Suprapubic skin (tissue), 4 donors: ENCODE data around the gene ADM. TPM values are rescaled to one million over a fixed set of nuclear protein-coding genes. Genes with fewer than 3 reads are reported as not detected.

ENCODE experiments used
- DNase-seq, 2 donors: peaks; one replicate each; pipeline ENCODE4 v3.0.0-alpha.2; 2019; ENCODE audit warnings: low spot score in 2 of 2
- H3K27ac ChIP-seq: fragments of 200-600 bp; sonication (generic); one replicate; pipeline ENCODE4 v1.5.1; 2019
- H3K27me3 ChIP-seq: fragments of 200-600 bp; sonication (generic); one replicate; pipeline ENCODE4 v1.5.1; 2019
- H3K36me3 ChIP-seq: fragments of 200-600 bp; sonication (generic); one replicate; pipeline ENCODE4 v1.5.1; 2019
- H3K4me1 ChIP-seq: fragments of 200-600 bp; sonication (generic); one replicate; pipeline ENCODE4 v1.5.1; 2019
- H3K4me3 ChIP-seq: fragments of 200-600 bp; sonication (generic); one replicate; pipeline ENCODE4 v1.5.1; 2019; ENCODE audit warnings: mild to moderate bottlenecking
- H3K9me3 ChIP-seq: fragments of 200-600 bp; sonication (generic); one replicate; pipeline ENCODE4 v1.5.1; 2019
- EP300 ChIP-seq: sonication (generic); formaldehyde crosslinking; IDR thresholded peaks from one replicate; pipeline ENCODE4 v1.6.1; 2017; ENCODE audit warnings: antibody characterized with exemption
- POLR2A ChIP-seq, 2 donors: fragments of 450-650 bp; IDR thresholded peaks; one replicate each; pipeline ENCODE4 v1.6.1; 2017; ENCODE audit warnings: antibody characterized with exemption in 2 of 2, mild to moderate bottlenecking in 2 of 2, moderate library complexity in 2 of 2
- POLR2AphosphoS5 ChIP-seq, 3 donors: sonication (generic); formaldehyde crosslinking; IDR thresholded peaks; one replicate each; pipeline ENCODE4 v1.6.1; 2017; ENCODE audit warnings: antibody characterized with exemption in 3 of 3
- WGBS: methylation state at CpG from one replicate; pipeline ENCODE4 v1.1.5; 2018; 5-methylcytosine and 5-hydroxymethylcytosine counted together
- total RNA-seq, 4 donors: library from RNA; depleted of rRNA; stranded (reverse); fragments of >200 nt; gene quantifications; one replicate each; pipeline ENCODE4 v1.1.0, GENCODE V29; 2016
- TF ChIP-seq, protein P1 (sequence below), 2 donors: fragments of 200-600 bp in 1 of 2; fragments of 450-650 bp in 1 of 2; sonication (generic) in 1 of 2; IDR thresholded peaks; one replicate each; pipeline ENCODE4 v1.5.1; 2016 to 2019; ENCODE audit warnings: antibody characterized with exemption in 2 of 2, mild to moderate bottlenecking in 1 of 2, moderate library complexity in 1 of 2

ADM gene
- total RNA-seq, 4 donors from 2014 or later = 48.7 to 140 (median 69.0) TPM

GRCh38 chr11:10352921-10353550 is 48.2 kb downstream of the ADM start:
- TF ChIP-seq, protein P1, sequence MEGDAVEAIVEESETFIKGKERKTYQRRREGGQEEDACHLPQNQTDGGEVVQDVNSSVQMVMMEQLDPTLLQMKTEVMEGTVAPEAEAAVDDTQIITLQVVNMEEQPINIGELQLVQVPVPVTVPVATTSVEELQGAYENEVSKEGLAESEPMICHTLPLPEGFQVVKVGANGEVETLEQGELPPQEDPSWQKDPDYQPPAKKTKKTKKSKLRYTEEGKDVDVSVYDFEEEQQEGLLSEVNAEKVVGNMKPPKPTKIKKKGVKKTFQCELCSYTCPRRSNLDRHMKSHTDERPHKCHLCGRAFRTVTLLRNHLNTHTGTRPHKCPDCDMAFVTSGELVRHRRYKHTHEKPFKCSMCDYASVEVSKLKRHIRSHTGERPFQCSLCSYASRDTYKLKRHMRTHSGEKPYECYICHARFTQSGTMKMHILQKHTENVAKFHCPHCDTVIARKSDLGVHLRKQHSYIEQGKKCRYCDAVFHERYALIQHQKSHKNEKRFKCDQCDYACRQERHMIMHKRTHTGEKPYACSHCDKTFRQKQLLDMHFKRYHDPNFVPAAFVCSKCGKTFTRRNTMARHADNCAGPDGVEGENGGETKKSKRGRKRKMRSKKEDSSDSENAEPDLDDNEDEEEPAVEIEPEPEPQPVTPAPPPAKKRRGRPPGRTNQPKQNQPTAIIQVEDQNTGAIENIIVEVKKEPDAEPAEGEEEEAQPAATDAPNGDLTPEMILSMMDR (IDR thresholded peaks at IDR 0.05) = no peak
- TF ChIP-seq POLR2AphosphoS5 (IDR thresholded peaks at IDR 0.05) = no peak
- no peaks in the 10 kb centered on the region for H3K27me3 ChIP-seq
- peaks cover 15% of the 10 kb centered on the region for H3K4me1 ChIP-seq
- no peak overlapping the region for H3K27ac ChIP-seq
- H3K4me3 ChIP-seq = no peak overlapping the region
- no peak for DNase-seq
- WGBS = 91% methylated on average over 5 of the region's 5 CpGs
- H3K36me3 ChIP-seq = no peaks in the 10 kb centered on the region
- H3K9me3 ChIP-seq = no peaks in the 10 kb centered on the region

DNA sequence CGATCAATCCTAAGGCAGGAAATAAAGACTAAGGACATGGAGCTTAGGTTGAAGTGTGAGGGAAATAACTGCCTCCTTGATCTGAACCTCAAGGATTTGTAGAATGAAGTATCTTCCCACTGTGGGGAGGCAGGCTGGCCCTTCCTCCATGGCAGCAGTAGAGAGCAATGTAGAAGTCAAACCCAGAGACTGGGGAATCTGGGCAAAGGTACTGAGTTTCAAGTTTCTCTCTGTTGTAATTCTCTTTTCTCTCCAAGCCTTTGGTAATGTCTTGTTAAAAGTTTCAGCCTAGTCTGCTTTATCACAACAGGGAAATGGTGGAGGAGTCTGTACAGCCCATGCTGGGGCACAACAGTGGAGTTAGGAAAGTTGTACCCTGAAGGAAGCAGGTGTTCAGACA is 49.5 kb downstream of the ADM start:
- no peak for DNase-seq
- Histone ChIP-seq H3K4me1 (peaks cover 15% of the 10 kb centered on the region), H3K36me3 (no peaks in the 10 kb centered on the region), H3K4me3 (no peak overlapping the region), H3K9me3 (no peaks in the 10 kb centered on the region), H3K27ac (peak overlapping the region; percentile 34), H3K27me3 (no peaks in the 10 kb centered on the region)
- 91% methylated on average over 1 of the region's 1 CpG for WGBS
- no peak for TF ChIP-seq EP300
- TF ChIP-seq, protein P1 (IDR thresholded peaks at IDR 0.05) = no peak

DNA sequence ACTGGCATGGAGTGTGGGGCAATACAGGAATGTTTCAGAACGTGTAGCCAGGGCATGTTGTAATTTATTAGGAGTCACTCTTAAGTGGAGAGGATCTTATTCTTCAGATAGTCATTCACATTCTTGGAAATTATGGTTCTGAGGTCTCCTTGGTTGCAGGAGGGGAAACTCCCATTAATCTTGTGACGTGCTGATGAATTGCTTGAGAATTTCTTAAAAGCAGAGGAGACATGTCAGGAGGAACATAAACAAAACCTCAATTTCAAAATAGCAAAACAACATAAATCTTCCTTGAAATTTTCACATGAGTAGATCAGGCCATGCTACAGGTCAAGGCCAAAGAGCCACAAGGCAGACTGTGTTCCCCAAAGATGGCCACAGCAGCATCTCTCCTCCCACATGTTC is 50.4 kb downstream of the ADM start:
- TF ChIP-seq, protein P1 (IDR thresholded peaks at IDR 0.05) = no peak
- WGBS = 18% methylated on average over 2 of the region's 2 CpGs
- DNase-seq = no peak
- Histone ChIP-seq H3K4me1 (peaks cover 12% of the 10 kb centered on the region), H3K27me3 (no peaks in the 10 kb centered on the region), H3K4me3 (no peak overlapping the region), H3K9me3 (no peaks in the 10 kb centered on the region), H3K36me3 (no peaks in the 10 kb centered on the region), H3K27ac (peak overlapping the region; percentile 34)

GRCh38 chr11:10356161-10356560 is 51.3 kb downstream of the ADM start:
- no peak for DNase-seq
- H3K36me3 ChIP-seq = no peaks in the 10 kb centered on the region
- H3K4me1 ChIP-seq = peaks cover 10% of the 10 kb centered on the region
- TF ChIP-seq POLR2A (IDR thresholded peaks at IDR 0.05) = no peak
- no peak for TF ChIP-seq POLR2AphosphoS5 (IDR thresholded peaks at IDR 0.05)
- H3K4me3 ChIP-seq = no peak overlapping the region
- no peaks in the 10 kb centered on the region for H3K9me3 ChIP-seq
- no peak overlapping the region for H3K27ac ChIP-seq
- H3K27me3 ChIP-seq = no peaks in the 10 kb centered on the region

Other genes with a start within 250 kb of the ADM start
- gene SBF2, start 10.9 kb upstream of the ADM start, total RNA-seq = 100 to 1,000 TPM in 1 of 4 donors, 10 to 100 TPM in 3; 42.3 to 106 (median 45.3) TPM
- 10 to 100 TPM; 23.5 to 51.7 (median 27.4) TPM for gene AMPD3, start 150.2 kb downstream of the ADM start, total RNA-seq
- gene RNF141, start 236.1 kb downstream of the ADM start, total RNA-seq = 10 to 100 TPM; 68.2 to 83.4 (median 73.7) TPM